HCT116 (cell line): Measurements from ENCODE around the gene SULT1C4.
"Not testable (repeated sequence)": the region's sequence is repeated elsewhere in the genome, so short reads cannot be mapped to it uniquely, and the experiment has no call there.

Experiments
- CTCF ChIP-seq, 3 experiments: fragments of 200-600 bp in 1 of 3; sonication (generic) in 1 of 3; IDR thresholded peaks in 2 of 3; conservative IDR thresholded peaks in 1 of 3; 2 replicates each; pipeline ENCODE4 v1.5.1; 2012 to 2017; ENCODE audit warnings: low read depth in 2 of 3, low read length in 2 of 3, antibody characterized with exemption in 1 of 3, borderline replicate concordance in 1 of 3, control low read depth in 1 of 3, mild to moderate bottlenecking in 1 of 3, mixed read lengths in 1 of 3, mixed run types in 1 of 3, moderate library complexity in 1 of 3; ENCODE audit not compliant: insufficient read depth in 1 of 3
- ELF1 ChIP-seq: IDR thresholded peaks from 2 replicates; pipeline ENCODE4 v1.6.1; 2012; ENCODE audit warnings: low read depth, borderline replicate concordance
- EZH2 ChIP-seq: fragments of 200-600 bp; sonication (generic); IDR thresholded peaks from 2 replicates; pipeline ENCODE4 v1.6.1; 2017; ENCODE audit warnings: antibody characterized with exemption, mixed run types
- EZH2phosphoT487 ChIP-seq: fragments of 200-600 bp; IDR thresholded peaks from 2 replicates; pipeline ENCODE4 v1.6.1; 2018; ENCODE audit warnings: antibody characterized with exemption, borderline replicate concordance
- FOSL1 ChIP-seq: IDR thresholded peaks from 2 replicates; pipeline ENCODE4 v1.6.1; 2012; ENCODE audit warnings: low read depth
- JUND ChIP-seq: IDR thresholded peaks from 2 replicates; pipeline ENCODE4 v1.6.1; 2012
- MAX ChIP-seq: IDR thresholded peaks from 2 replicates; pipeline ENCODE4 v1.6.1; 2012
- POLR2A ChIP-seq: IDR thresholded peaks from 2 replicates; pipeline ENCODE4 v1.7.0; 2011; ENCODE audit warnings: borderline replicate concordance; ENCODE audit not compliant: insufficient read depth, insufficient read length; ENCODE audit errors: extremely low read depth
- POLR2AphosphoS5 ChIP-seq: IDR thresholded peaks from 2 replicates; pipeline ENCODE4 v1.6.1; 2011; ENCODE audit warnings: mild to moderate bottlenecking, low read depth, low read length, moderate library complexity
- RAD21 ChIP-seq: IDR thresholded peaks from 2 replicates; pipeline ENCODE4 v1.6.1; 2012; ENCODE audit warnings: low read depth, mild to moderate bottlenecking
- REST ChIP-seq: IDR thresholded peaks from 2 replicates; pipeline ENCODE4 v1.6.1; 2012; ENCODE audit warnings: low read depth
- SIN3A ChIP-seq: IDR thresholded peaks from 2 replicates; pipeline ENCODE4 v1.6.1; 2012; ENCODE audit warnings: low read depth
- SP1 ChIP-seq: IDR thresholded peaks from 2 replicates; pipeline ENCODE4 v1.6.1; 2012; ENCODE audit warnings: low read depth

GRCh38 chr2:108359336-108359735 lies 18.4 kb upstream of the SULT1C4 start:
- not testable (repeated sequence) for TF ChIP-seq CTCF (IDR thresholded peaks at IDR 0.05 in 2 of 3, conservative IDR thresholded peaks at IDR 0.05 in 1 of 3; ENCODE audit: borderline replicate concordance in 1 of 3, insufficient read depth in 1 of 3, low read depth in 2 of 3, low read length in 2 of 3); JUND; POLR2AphosphoS5; ELF1; POLR2A; MAX; EZH2; RAD21; REST; EZH2phosphoT487; SIN3A; FOSL1; SP1
